Neural cell (in vitro differentiated cells): ENCODE measurements around the gene DIABLO.

Source experiments
- EP300 ChIP-seq: fragments of 450-650 bp; conservative IDR thresholded peaks from 2 replicates; pipeline ENCODE4 v1.6.1; 2014; ENCODE audit warnings: antibody characterized with exemption, mild to moderate bottlenecking, moderate library complexity; ENCODE audit not compliant: poor library complexity, severe bottlenecking
- TAF1 ChIP-seq: IDR thresholded peaks from 2 replicates; pipeline ENCODE4 v1.6.1; 2012; ENCODE audit warnings: low read depth

GRCh38 chr12:122215771-122216170, 10.1 kb downstream of the DIABLO start:
- TF ChIP-seq EP300 (no peak), TAF1 (no peak)
